GM23338 (cell line): ENCODE results near the gene VSIG10L. TPM values are rescaled to one million over a fixed set of nuclear protein-coding genes. Genes with fewer than 3 reads are reported as not detected.

ENCODE experiments used
- ATAC-seq: fragments of 200-7000 bp; cut with Tn5 transposase; 3 replicates; pipeline ENCODE4 v1.9.1; 2020
- DNase-seq: peaks from one replicate; pipeline ENCODE4 v3.0.0-alpha.2; 2015; ENCODE audit warnings: low spot score
- H2AFZ ChIP-seq: fragments of 200-600 bp; sonication (generic); 2 replicates; pipeline ENCODE4 v1.8.0; 2016; ENCODE audit warnings: antibody characterized with exemption, mild to moderate bottlenecking, moderate library complexity
- H3F3A ChIP-seq: fragments of 200-600 bp; sonication (generic); replicated peaks from 2 replicates; pipeline ENCODE4 v1.8.0; 2017; ENCODE audit warnings: antibody characterized with exemption, mixed run types, low read depth
- H3K27ac ChIP-seq: fragments of 200-600 bp; sonication (generic); 2 replicates; pipeline ENCODE4 v1.6.1; 2016; ENCODE audit warnings: low read depth
- H3K27me3 ChIP-seq: fragments of 200-600 bp; sonication (generic); 2 replicates; pipeline ENCODE4 v1.8.0; 2016; ENCODE audit warnings: mild to moderate bottlenecking, mixed run types, moderate library complexity; ENCODE audit not compliant: insufficient read depth
- H3K36me3 ChIP-seq: fragments of 200-600 bp; sonication (generic); 2 replicates; pipeline ENCODE4 v1.8.0; 2016; ENCODE audit warnings: mild to moderate bottlenecking; ENCODE audit not compliant: insufficient read depth
- H3K4me1 ChIP-seq: fragments of 200-600 bp; sonication (generic); 2 replicates; pipeline ENCODE4 v1.8.0; 2016; ENCODE audit warnings: mild to moderate bottlenecking, moderate library complexity; ENCODE audit not compliant: insufficient read depth
- H3K4me2 ChIP-seq: fragments of 200-600 bp; sonication (generic); 2 replicates; pipeline ENCODE4 v1.7.1; 2017; ENCODE audit warnings: mixed run types
- H3K4me3 ChIP-seq: fragments of 200-600 bp; sonication (generic); 2 replicates; pipeline ENCODE4 v1.6.1; 2016; ENCODE audit warnings: mixed run types
- H3K79me2 ChIP-seq: fragments of 200-600 bp; sonication (generic); replicated peaks from 2 replicates; pipeline ENCODE4 v1.8.0; 2017; ENCODE audit warnings: mild to moderate bottlenecking; ENCODE audit not compliant: insufficient read depth
- H3K9me2 ChIP-seq: fragments of 200-600 bp; sonication (generic); 2 replicates; pipeline ENCODE4 v1.8.0; 2017; ENCODE audit not compliant: insufficient read depth
- H4K20me1 ChIP-seq: fragments of 200-600 bp; sonication (generic); replicated peaks from 2 replicates; pipeline ENCODE4 v1.8.0; 2017; ENCODE audit warnings: mild to moderate bottlenecking; ENCODE audit not compliant: insufficient read depth
- H3K27ac Mint-ChIP-seq: 2 replicates; pipeline ENCODE4 v1.8.0; 2020; ENCODE audit warnings: inconsistent platforms, mild to moderate bottlenecking, moderate library complexity, mixed read lengths
- H3K27me3 Mint-ChIP-seq: 3 replicates; pipeline ENCODE4 v1.8.0; 2022; ENCODE audit warnings: low read depth, mild to moderate bottlenecking, moderate library complexity, mixed read lengths, inconsistent platforms; ENCODE audit not compliant: insufficient read depth, poor library complexity
- H3K36me3 Mint-ChIP-seq: 3 replicates; pipeline ENCODE4 v1.8.0; 2021; ENCODE audit warnings: low read depth, mild to moderate bottlenecking, inconsistent platforms, moderate library complexity, mixed read lengths
- H3K4me1 Mint-ChIP-seq: 3 replicates; pipeline ENCODE4 v1.8.0; 2020; ENCODE audit warnings: mild to moderate bottlenecking, inconsistent platforms, mixed read lengths
- H3K4me3 Mint-ChIP-seq: 3 replicates; pipeline ENCODE4 v1.8.0; 2021; ENCODE audit warnings: moderate library complexity, mild to moderate bottlenecking, inconsistent platforms, mixed read lengths
- H3K9me3 Mint-ChIP-seq: 3 replicates; pipeline ENCODE4 v1.8.0; 2020; ENCODE audit warnings: moderate library complexity, mild to moderate bottlenecking, inconsistent platforms, mixed read lengths
- CREB1 ChIP-seq: fragments of 250-450 bp; sonication (Bioruptor Pico); IDR thresholded peaks from 2 replicates; pipeline ENCODE4 v1.5.0; 2020; ENCODE audit warnings: low read depth, mild to moderate bottlenecking, moderate library complexity
- ETS1 ChIP-seq: IDR thresholded peaks from 2 replicates; pipeline ENCODE4 v1.6.1; 2016; ENCODE audit warnings: antibody characterized with exemption
- EZH2phosphoT487 ChIP-seq: fragments of 200-600 bp; sonication (generic); IDR thresholded peaks from one replicate; pipeline ENCODE4 v1.8.1; 2018; ENCODE audit warnings: antibody characterized with exemption; ENCODE audit not compliant: unreplicated experiment
- JUNB ChIP-seq: IDR thresholded peaks from one replicate; pipeline ENCODE4 v1.6.1; 2016; ENCODE audit warnings: antibody characterized with exemption; ENCODE audit not compliant: unreplicated experiment
- NANOG ChIP-seq: IDR thresholded peaks from 2 replicates; pipeline ENCODE4 v1.6.1; 2016; ENCODE audit warnings: antibody characterized with exemption, borderline replicate concordance
- POLR2AphosphoS5 ChIP-seq: IDR thresholded peaks from 2 replicates; pipeline ENCODE4 v1.6.1; 2016; ENCODE audit warnings: antibody characterized with exemption, low read depth
- REST ChIP-seq: IDR thresholded peaks from one replicate; pipeline ENCODE4 v1.6.1; 2018; ENCODE audit warnings: antibody characterized with exemption; ENCODE audit not compliant: unreplicated experiment
- STAT1 ChIP-seq: IDR thresholded peaks from one replicate; pipeline ENCODE4 v1.6.1; 2016; ENCODE audit warnings: antibody characterized with exemption; ENCODE audit not compliant: unreplicated experiment
- ZNF331 ChIP-seq: fragments of 250-450 bp; sonication (Bioruptor Pico); IDR thresholded peaks from 2 replicates; pipeline ENCODE4 v1.5.0; 2020; ENCODE audit warnings: low read depth, mild to moderate bottlenecking, moderate library complexity
- ZNF462 ChIP-seq: fragments of 250-450 bp; sonication (Bioruptor Pico); IDR thresholded peaks from 2 replicates; pipeline ENCODE4 v1.5.0; 2020; ENCODE audit warnings: mild to moderate bottlenecking, moderate library complexity
- polyA plus RNA-seq: library from polyadenylated mRNA; unstranded; fragments of >200 nt; fragmentation: Nextera tagmentation; extraction: Ambion mirVana; gene quantifications from 2 replicates; pipeline ENCODE4 v1.2.1, GENCODE V29; 2016
- total RNA-seq: library from RNA; depleted of rRNA; stranded (reverse); fragments of >200 nt; shearing (Covaris generic); gene quantifications from 2 replicates; pipeline ENCODE4 v1.2.3, GENCODE V29; 2014

VSIG10L gene
- total and polyA plus RNA-seq, 2 experiments from 2014 or later = 9.6 to 10.4 TPM

GRCh38 chr19:51342631-51343569, 961 bp upstream of the VSIG10L start:
- no peaks in the 10 kb centered on the region for H3F3A ChIP-seq
- H3K36me3 Mint-ChIP-seq = peaks cover 7% of the 10 kb centered on the region; the same call in 2 of the 3 replicates
- H3K79me2 ChIP-seq = no peaks in the 10 kb centered on the region
- no peak overlapping the region for H3K27ac Mint-ChIP-seq
- H2AFZ ChIP-seq = no peak overlapping the region
- no peaks in the 10 kb centered on the region; the same call in 1 of the 2 replicates for H4K20me1 ChIP-seq
- no peak overlapping the region for H3K27ac ChIP-seq
- H3K27me3 ChIP-seq = peaks cover 16% of the 10 kb centered on the region
- H3K4me1 Mint-ChIP-seq = peaks cover 28% of the 10 kb centered on the region
- H3K4me1 ChIP-seq = peaks cover 24% of the 10 kb centered on the region
- no peaks in the 10 kb centered on the region for H3K36me3 ChIP-seq
- peak overlapping the region; percentile 66 for H3K4me2 ChIP-seq
- no peaks in the 10 kb centered on the region for H3K9me2 ChIP-seq
- DNase-seq (no peak), ATAC-seq (no peak)
- no peaks in the 10 kb centered on the region for H3K9me3 Mint-ChIP-seq
- TF ChIP-seq POLR2AphosphoS5 = no peak
- H3K27me3 Mint-ChIP-seq = peaks cover 22% of the 10 kb centered on the region
- H3K4me3 ChIP-seq = no peak overlapping the region
- peak overlapping the region; percentile 53 for H3K4me3 Mint-ChIP-seq

- peaks cover 24% of the 10 kb centered on the region for H3K27me3 Mint-ChIP-seq
- no peak for DNase-seq
- peak overlapping the region; percentile 88 for H3K4me2 ChIP-seq
- TF ChIP-seq JUNB (no peak), ETS1 (no peak), EZH2phosphoT487 (no peak), STAT1 (no peak), CREB1 (CRISPR knock-in tag) (no peak), ZNF462 (CRISPR knock-in tag) (no peak), ZNF331 (CRISPR knock-in tag) (no peak), NANOG (no peak), REST (no peak)
These were observed 873 bp downstream of the VSIG10L start for GRCh38 chr19:51341066-51341465.

More at GRCh38 chr19:51341066-51341465, 873 bp downstream of the VSIG10L start:
- Mint-ChIP-seq H3K27ac (no peak overlapping the region), H3K36me3 (peaks cover 11% of the 10 kb centered on the region), H3K4me3 (peak overlapping the region; percentile 65), H3K9me3 (no peaks in the 10 kb centered on the region), H3K4me1 (peaks cover 28% of the 10 kb centered on the region)
- Histone ChIP-seq H3K27me3 (peaks cover 16% of the 10 kb centered on the region), H3K79me2 (no peaks in the 10 kb centered on the region), H3K4me3 (peak overlapping the region; percentile 62), H3F3A (no peaks in the 10 kb centered on the region), H3K27ac (no peak overlapping the region), H3K9me2 (no peaks in the 10 kb centered on the region), H3K4me1 (peaks cover 24% of the 10 kb centered on the region), H2AFZ (no peak overlapping the region), H3K36me3 (no peaks in the 10 kb centered on the region), H4K20me1 (no peaks in the 10 kb centered on the region)
- no peak for ATAC-seq
